ENCODE results near the gene EDNRA.

GRCh38 chr4:147509386-147509785 is 28.5 kb downstream of the EDNRA start:
- TF ChIP-seq POLR2AphosphoS5 (IDR thresholded peaks at IDR 0.05; ENCODE audit: low read depth, low read length) (no peak), REST (IDR thresholded peaks at IDR 0.05; ENCODE audit: insufficient read depth in 1 of 2, low read depth in 2 of 2, low read length in 2 of 2) (no peak), TAF1 (IDR thresholded peaks at IDR 0.05; ENCODE audit: borderline replicate concordance, insufficient read depth, low read length) (no peak)

Data from PFSK-1 (cell line).